ENCODE results near the gene TRAF7. TPM values are rescaled to one million over a fixed set of nuclear protein-coding genes. Genes with fewer than 3 reads are reported as not detected.

The TRAF7 gene
- total and polyA plus RNA-seq, 2 of the 13 experiments (the other 11 are each of a cell fraction or from before 2014, with no cell fraction given): 47.9 to 65.6 TPM

GRCh38 chr16:2157480-2158261 is 2.1 kb downstream of the TRAF7 start (continued):
- no peak for TF ChIP-seq ZNF121 (CRISPR knock-in tag; IDR thresholded peaks at IDR 0.05)
- TF ChIP-seq E2F2 (CRISPR knock-in tag; IDR thresholded peaks at IDR 0.05; ENCODE audit: borderline replicate concordance): no peak
- TF ChIP-seq SP1 (IDR thresholded peaks at IDR 0.05): no peak
- TF ChIP-seq SP1 (CRISPR knock-in tag; IDR thresholded peaks at IDR 0.05): no peak
- TF ChIP-seq ZSCAN12 (CRISPR knock-in tag; IDR thresholded peaks at IDR 0.05): no peak
- TF ChIP-seq ZNF563 (CRISPR knock-in tag; IDR thresholded peaks at IDR 0.05): 0 out of 2 replicates have a peak, but pooled peaks have one; percentile 21
- TF ChIP-seq ETV5 (CRISPR knock-in tag; IDR thresholded peaks at IDR 0.05; ENCODE audit: borderline replicate concordance): peak; percentile 31; the same call in 1 of the 2 replicates
- peak; percentile 55; the same call in 1 of the 2 replicates for TF ChIP-seq ZNF891 (CRISPR knock-in tag; IDR thresholded peaks at IDR 0.05)
- TF ChIP-seq RAD21 (CRISPR knock-in tag; IDR thresholded peaks at IDR 0.05): no peak
- peak; percentile 64; the same call in 1 of the 2 replicates for TF ChIP-seq ZNF414 (CRISPR knock-in tag; IDR thresholded peaks at IDR 0.05)
- TF ChIP-seq THAP11 (CRISPR knock-in tag; IDR thresholded peaks at IDR 0.05): peak; percentile 87
- TF ChIP-seq CREM (IDR thresholded peaks at IDR 0.05): peak; percentile 53; the same call in 1 of the 2 replicates
- TF ChIP-seq CREM (CRISPR knock-in tag; IDR thresholded peaks at IDR 0.05): no peak
- TF ChIP-seq ZNF710 (CRISPR knock-in tag; IDR thresholded peaks at IDR 0.05; ENCODE audit: borderline replicate concordance): peak; percentile 62; the same call in 1 of the 2 replicates
- 0 out of 2 replicates have a peak, but pooled peaks have one; percentile 30 for TF ChIP-seq HNF1A (IDR thresholded peaks at IDR 0.05; ENCODE audit: low read depth)
- no peak for TF ChIP-seq HNF1A (CRISPR knock-in tag; IDR thresholded peaks at IDR 0.05; ENCODE audit: borderline replicate concordance)
- TF ChIP-seq ZNF34 (CRISPR knock-in tag; IDR thresholded peaks at IDR 0.05; ENCODE audit: borderline replicate concordance): no peak
- peak; percentile 54; the same call in 1 of the 2 replicates for TF ChIP-seq THAP9 (CRISPR knock-in tag; IDR thresholded peaks at IDR 0.05; ENCODE audit: borderline replicate concordance)
